ENCODE data around the gene ZFP36L1.

The ZFP36L1 gene

DNA sequence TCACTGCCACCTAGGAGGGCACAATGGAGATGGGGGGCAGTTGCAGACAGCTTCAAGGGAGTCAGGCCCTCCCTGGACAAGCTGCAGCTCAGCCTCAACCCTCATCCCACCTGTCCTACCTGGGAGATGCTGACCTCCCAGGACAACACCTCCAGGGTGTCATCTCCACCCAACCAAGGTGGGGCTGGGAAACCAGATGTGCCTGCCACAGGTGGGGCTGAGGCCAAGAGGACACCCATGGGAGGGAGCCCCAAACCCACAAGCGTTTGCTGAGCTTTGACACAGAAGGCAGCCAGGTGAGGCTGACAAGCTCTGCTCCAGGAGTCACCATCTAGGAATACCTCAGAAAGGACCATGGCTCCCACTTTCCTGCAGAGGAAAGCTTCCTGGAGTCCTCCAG lies 31.5 kb downstream of the ZFP36L1 start:
- DNase-seq: no peak

DNA sequence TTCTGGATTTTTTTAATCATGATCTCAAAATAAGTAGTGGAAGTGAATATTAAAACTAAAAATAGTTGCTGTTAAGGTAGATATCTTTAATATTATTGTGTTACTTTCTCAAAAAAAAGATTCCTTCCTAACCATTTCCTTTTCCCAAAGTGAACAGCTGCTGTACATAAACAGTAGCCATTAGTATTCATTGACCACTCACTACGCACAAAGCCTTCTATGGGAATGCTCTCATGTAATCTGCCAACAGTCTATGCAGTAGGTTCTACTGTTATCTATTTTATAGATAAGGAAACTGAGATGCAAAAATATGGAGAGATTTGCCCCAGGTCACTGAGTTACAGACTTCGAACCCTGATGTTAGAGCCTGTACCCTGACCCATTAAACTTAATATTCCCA lies 32.1 kb downstream of the ZFP36L1 start:
- no peak for DNase-seq

DNA sequence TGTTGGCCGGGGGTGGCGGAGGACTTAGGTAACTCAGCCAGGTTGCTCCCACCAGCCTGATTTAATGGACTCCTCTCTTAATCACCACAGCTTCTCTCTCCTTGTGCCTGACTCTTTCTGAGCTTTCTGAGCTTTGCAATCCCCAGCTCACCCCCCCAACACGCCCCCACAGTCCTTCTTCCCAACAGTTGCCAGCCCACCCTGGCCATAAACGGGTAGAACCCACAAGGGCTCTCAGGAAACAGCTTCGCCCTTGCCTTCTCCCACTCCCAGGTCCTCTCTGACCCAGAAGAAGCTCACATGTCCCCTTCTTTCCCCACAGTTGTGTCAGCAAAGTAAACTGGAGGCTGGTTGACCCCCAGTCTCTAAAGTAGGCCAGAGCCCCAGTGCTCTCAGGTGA lies 32.9 kb downstream of the ZFP36L1 start:
- no peak for DNase-seq

GRCh38 chr14:68759017-68759560 lies 33.8 kb downstream of the ZFP36L1 start:
- no peak for DNase-seq

GRCh38 chr14:68758301-68758700 lies 34.6 kb downstream of the ZFP36L1 start:
- DNase-seq: no peak

DNA sequence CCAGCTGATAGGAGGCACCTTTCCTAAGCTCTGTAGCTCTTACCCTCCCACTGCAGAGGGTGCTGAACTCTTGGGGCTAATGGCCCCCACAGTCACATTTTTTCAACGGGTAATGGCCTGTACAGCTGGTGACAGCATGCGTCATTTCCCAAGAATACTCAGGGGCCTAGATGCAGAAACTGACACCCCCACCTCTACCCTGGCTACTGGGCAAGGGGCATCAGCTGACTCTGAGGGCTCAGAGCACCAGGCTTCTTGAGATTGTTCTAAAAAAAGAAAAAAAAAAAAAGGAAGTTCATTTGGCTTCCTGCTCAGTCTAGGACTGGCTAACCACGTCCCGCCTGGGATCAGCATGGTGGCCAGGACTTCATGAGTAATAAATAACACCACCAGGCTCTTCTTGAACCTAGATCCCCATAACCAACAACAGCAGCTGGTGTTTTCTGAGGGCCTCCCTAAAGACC lies 35.2 kb downstream of the ZFP36L1 start:
- no peak for DNase-seq

DNA sequence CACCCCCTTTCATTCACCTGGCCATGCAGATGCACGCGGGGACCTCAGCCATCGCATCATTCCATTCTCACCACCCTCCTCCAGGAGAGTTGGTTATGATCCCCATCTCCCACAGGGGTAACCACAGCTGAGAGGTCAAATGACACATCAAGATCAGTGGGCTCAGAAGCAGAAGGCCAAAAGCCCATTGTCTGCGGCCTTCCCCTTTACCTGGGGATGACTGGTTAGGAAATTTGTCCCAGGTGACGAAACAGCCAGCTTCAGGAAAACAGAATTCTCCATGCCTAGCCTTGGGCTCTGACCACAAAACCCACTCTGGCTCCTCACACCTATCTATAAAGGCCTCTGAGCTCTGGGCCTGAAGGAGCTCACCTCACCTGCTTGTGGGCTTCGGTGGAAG lies 36.1 kb downstream of the ZFP36L1 start:
- DNase-seq: no peak

- DNase-seq: no peak
These were observed 36.8 kb downstream of the ZFP36L1 start for GRCh38 chr14:68756000-68756481.

- no peak for DNase-seq
These were observed 37.9 kb downstream of the ZFP36L1 start for GRCh38 chr14:68755016-68755353.

- no peak for DNase-seq
These were observed 39.2 kb downstream of the ZFP36L1 start for GRCh38 chr14:68753690-68754089.

- no peak for DNase-seq
These were observed 40.4 kb downstream of the ZFP36L1 start for GRCh38 chr14:68752271-68753006.

DNA sequence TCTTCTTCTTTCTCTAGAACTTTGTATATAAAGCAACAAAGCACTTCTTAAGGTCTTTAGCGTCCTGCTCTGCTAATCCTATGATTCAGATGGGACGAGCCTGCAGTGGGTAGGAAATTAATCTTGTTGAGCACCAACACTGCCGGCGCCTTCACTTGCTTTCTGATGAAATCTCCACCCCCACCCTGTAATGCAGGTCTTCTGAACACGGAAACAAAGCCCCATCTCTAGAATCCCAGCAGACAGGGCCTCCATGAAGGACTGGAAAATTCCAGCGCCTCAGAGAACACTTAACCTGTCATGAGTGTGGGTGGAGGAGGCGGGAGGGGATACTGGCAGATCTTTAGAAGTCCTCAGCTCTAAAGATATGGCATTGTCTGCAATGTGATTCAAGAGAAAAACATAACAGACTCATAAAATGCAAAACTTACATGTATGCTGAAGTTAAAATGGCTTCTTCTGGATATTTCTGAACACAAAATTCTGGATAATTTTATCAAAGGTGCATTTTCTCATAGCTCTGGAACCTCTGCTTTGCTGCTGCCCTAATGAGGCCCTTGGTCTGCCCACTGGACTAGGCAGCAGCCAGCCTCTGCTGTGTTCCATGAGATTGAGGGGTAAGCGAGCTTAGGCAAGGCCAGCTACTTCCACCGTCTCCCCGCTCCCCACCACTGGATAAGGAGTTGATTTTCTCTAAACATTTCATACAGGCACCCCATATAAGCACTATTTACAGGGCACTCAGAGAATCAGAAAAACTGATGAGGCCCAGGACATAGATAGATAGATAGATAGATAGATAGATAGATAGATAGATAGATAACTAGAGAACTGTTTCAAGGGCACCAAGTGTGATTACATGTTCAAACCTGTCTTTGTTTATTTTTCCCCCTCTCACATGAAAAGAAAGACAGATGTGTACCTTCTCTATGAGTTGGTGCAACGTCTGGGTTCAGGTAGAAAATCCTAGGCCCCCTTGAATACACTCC lies 43.1 kb downstream of the ZFP36L1 start:
- DNase-seq: no peak

- DNase-seq: no peak
These were observed 44.2 kb downstream of the ZFP36L1 start for GRCh38 chr14:68748691-68749090.

- no peak for DNase-seq
These were observed 44.6 kb downstream of the ZFP36L1 start for GRCh38 chr14:68748260-68748659.

DNA sequence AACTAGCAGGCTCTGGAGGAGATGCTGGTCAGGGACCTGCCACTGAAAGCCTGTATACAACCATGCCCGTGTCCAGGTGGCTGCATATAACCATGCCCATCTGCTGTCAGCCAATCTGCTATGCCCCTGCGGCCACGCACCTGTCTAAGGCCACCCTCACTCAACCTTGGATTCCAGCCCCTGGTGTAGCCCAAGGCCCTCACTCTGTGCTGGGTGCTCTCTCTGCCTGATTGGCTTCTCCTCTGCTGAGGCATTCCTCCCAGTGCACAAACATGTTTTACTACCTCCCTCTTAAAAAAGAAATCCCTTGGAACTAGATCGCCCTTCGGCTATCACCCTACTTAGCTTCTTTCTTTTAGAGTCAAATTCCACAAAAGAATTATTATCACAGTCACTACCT lies 45.5 kb downstream of the ZFP36L1 start:
- DNase-seq: no peak

GRCh38 chr14:68744613-68745012 lies 48.3 kb downstream of the ZFP36L1 start:
- no peak for DNase-seq

DNA sequence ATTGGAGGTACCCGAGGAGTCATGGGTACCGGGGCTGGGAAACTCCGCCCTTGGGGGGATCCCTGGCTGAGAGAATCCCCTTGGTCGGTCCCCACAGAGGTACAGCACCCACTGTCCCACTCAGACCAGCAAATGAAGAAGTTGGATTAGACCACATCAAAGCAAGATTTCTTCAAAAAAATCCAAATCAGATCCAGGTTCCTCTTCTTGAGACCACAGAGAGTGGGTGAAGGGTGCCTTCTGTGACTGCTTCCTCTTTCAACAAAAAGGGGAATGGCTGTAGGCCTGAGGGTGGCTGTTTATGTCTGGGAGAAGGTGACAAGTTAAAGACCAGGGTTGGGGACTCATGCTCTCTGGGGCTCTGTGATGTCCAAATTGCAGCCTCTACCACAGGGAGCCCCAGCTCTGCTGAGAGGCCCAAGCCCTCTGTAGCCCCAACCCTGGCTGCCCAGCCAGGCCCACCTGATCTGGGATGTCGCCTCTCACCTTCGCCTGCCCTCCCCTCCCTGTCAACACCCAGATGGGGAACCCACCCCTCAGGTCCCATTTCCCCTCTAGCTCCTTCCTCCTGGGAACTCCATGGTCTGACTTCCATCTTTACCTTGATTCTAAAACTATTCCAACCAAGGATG lies 50.9 kb downstream of the ZFP36L1 start:
- no peak for DNase-seq

DNA sequence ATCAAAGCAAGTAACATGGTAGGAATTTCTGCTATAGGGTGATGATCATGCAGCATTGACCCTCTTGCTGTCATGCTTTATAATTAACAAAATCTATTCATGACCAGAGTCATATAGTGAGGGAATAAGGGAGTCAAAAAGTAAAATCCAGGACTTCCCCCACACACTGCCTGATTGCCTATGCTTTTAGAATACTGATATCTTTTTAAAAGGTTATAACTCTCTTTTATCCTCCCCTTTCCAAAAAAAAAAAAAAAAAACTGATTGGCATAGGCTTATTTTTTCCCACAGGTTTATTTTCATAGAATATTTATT lies 51.4 kb downstream of the ZFP36L1 start:
- DNase-seq: no peak

GRCh38 chr14:68740788-68741476 lies 51.9 kb downstream of the ZFP36L1 start:
- DNase-seq: no peak

GRCh38 chr14:68739701-68740100 lies 53.2 kb downstream of the ZFP36L1 start:
- no peak for DNase-seq

GRCh38 chr14:68738559-68738958 lies 54.3 kb downstream of the ZFP36L1 start:
- DNase-seq: no peak
